Fibroblast of the aortic adventitia (primary cell): ENCODE data around the gene GRK1. TPM values are rescaled to one million over a fixed set of nuclear protein-coding genes. Genes with fewer than 3 reads are reported as not detected.

Experiments
- DNase-seq: peaks from one replicate; pipeline ENCODE4 v3.0.0-alpha.2; 2010; ENCODE audit warnings: low read depth
- H3K4me3 ChIP-seq: 2 replicates; pipeline ENCODE4 v1.5.1; 2011; ENCODE audit warnings: low read depth, mild to moderate bottlenecking, control low read depth, low read length, moderate library complexity
- CTCF ChIP-seq: IDR thresholded peaks from 2 replicates; pipeline ENCODE4 v1.5.1; 2011; ENCODE audit warnings: mild to moderate bottlenecking, low read length, control low read depth, inconsistent platforms; ENCODE audit not compliant: insufficient read depth
- total RNA-seq: library from RNA; depleted of rRNA; stranded (reverse); fragments of >200 nt; gene quantifications from 2 replicates; pipeline ENCODE4 v1.2.3, GENCODE V29; 2012; ENCODE audit warnings: low replicate concordance

Gene GRK1
- total RNA-seq, 1 donor = not detected

DNA sequence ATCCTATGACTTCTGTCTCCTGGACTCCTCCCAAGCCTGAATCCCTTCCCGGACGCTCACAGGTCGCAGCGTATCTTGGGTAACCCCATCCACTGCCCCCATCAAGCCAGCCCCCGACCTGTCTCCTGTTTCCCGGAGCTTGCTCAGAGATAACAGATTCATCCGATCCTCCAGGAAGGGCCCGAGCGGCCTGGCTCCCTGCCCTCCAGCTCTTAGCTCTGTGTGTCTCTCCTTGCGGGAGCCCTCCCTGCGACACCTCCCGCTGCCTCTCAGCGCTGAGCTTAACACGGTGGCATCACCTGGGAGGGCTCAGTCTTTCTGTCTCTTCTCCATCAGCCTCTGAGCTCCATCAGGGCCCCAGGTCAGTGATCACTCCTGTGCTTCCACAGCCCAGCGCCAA is 87.7 kb downstream of the GRK1 start:
- H3K4me3 ChIP-seq = no peak overlapping the region
- DNase-seq = no peak
- no peak for TF ChIP-seq CTCF

GRCh38 chr13:113756441-113757097 is 89.5 kb downstream of the GRK1 start:
- DNase-seq = no peak
- H3K4me3 ChIP-seq = no peak overlapping the region
- no peak for TF ChIP-seq CTCF

DNA sequence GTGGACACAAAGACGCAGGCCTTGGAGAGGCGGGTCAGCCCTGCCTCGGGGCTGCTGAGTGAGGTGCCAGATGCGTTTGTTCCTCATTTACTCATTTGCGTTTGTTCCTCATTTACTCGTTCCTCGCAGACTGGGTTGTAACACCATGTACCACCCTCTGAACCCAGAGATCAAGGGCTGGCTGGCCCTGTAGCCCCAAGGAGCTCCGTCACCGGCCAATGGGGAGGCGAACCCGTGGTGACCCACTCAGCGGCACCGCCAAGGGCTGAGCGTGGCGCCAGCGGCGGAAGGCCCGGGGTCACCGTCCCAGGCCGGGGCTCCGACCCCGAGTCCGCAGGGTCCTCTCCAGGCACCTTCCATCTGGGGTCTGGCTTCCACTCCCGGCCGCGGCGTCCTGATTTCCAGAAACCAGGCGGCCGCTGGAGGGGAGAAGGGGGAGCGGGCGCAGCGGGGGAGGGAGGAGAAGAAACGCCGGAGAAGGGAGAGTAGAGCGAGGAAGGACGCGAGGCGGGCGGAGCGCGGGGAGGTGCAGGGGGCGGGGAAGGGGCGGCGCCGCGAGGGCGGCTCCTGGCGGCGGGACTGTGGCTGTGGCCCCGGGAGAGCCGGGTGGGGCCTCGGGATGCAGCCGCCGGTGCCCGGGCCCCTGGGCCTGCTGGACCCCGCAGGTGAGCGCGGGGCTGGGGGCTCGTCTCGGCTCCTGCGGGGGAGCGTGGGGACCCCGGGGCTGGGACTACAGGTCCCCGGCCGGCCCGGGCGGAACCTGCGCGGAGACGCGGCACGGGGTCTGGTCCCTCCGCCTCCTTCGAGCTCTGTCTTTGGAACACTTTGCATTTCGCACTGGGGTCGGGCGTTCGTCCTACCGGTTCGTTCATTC is 91.9 kb downstream of the GRK1 start, which contains the start of gene TMEM255B:
Gene TMEM255B, plus strand, starts transcription at position 576 of the 874 bp plus-strand sequence. Its CDS starts 44 bp downstream, at position 620.
- H3K4me3 ChIP-seq = peak within 1 kb of the TSS; percentile 66
- peak; percentile 7 for TF ChIP-seq CTCF
- peak; percentile 39 for DNase-seq

- peak; percentile 16 for DNase-seq
- H3K4me3 ChIP-seq = peak overlapping the region; percentile 63
- no peak for TF ChIP-seq CTCF
Measured at GRCh38 chr13:113759525-113760137, 92.6 kb downstream of the GRK1 start.

DNA sequence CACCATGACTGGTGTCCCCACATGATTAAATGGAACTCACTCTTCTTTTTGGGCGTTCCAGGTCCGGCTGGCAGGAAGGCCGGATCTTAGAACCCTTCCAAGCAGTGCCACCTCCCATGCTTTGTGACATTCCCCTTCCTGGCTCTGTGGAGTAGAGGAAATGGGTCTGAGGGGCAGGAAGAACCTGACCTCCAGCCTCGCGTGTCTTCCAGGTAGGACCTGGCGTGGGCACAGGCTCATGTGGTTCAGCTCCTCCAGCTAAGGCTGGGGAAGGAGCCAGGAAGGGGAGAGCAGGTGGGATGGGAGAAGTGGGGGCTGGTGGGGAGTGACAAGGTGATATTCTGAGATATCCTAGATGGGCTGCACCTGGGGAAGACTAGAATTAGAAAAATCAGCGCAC is 94.1 kb downstream of the GRK1 start:
- DNase-seq = no peak
- no peak overlapping the region for H3K4me3 ChIP-seq
- TF ChIP-seq CTCF = no peak

DNA sequence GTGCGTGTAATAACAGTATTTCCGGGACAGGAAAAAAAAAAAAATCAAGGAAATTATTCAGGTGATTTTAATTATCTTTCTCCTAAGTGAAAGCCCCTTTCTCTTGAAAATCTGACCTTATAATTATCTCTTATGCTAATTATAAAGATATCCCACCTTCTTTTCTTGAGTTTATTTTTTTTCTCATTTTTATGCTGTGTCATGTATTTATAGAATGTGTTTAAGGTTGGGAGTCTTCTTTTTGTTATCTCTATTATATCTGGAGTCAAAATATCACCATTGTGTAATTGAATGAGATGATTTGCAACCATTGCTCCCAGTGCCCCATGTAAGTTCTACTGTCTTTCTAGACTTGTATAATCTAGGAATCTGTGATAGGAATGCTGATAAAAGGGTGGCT is 95.1 kb downstream of the GRK1 start:
- no peak for DNase-seq
- TF ChIP-seq CTCF = no peak
- H3K4me3 ChIP-seq = no peak overlapping the region
